ENCODE data around the gene ZRANB2.

ZRANB2 gene

DNA sequence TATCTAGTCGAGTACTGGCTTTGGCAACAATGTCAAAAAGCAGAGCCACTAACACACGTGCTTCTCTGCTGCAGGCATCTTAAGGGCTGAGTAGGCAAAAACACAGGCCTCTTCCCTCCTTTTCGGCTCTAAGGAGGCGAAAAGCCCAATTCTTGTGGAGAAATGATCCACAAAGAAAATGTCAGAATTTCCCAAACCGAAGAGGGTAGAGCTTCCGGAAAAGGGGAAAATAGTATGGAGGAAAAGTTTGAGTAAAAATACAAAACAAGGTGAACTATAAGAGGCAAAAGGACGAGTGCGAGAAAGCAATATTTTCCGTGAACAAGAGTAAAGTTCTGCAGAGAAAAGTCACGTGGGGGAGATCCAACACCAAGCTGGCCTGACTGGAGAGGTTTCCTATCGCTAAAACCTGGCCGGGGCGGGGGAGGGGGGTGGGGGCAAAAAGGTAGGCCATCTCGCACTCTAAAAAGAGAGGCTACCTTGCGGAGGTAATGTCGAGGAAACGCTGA lies 551 bp downstream of the ZRANB2 start:
- Histone ChIP-seq H3K9me3 (no peaks in the 10 kb centered on the region), H3K4me1 (no peaks in the 10 kb centered on the region), H3K36me3 (peaks cover 24% of the 10 kb centered on the region), H3K27me3 (no peaks in the 10 kb centered on the region), H3K4me3 (ENCODE audit: low read depth, low read length) (peak overlapping the region; percentile 96)
- DNase-seq, result no peak
- TF ChIP-seq, protein P1, sequence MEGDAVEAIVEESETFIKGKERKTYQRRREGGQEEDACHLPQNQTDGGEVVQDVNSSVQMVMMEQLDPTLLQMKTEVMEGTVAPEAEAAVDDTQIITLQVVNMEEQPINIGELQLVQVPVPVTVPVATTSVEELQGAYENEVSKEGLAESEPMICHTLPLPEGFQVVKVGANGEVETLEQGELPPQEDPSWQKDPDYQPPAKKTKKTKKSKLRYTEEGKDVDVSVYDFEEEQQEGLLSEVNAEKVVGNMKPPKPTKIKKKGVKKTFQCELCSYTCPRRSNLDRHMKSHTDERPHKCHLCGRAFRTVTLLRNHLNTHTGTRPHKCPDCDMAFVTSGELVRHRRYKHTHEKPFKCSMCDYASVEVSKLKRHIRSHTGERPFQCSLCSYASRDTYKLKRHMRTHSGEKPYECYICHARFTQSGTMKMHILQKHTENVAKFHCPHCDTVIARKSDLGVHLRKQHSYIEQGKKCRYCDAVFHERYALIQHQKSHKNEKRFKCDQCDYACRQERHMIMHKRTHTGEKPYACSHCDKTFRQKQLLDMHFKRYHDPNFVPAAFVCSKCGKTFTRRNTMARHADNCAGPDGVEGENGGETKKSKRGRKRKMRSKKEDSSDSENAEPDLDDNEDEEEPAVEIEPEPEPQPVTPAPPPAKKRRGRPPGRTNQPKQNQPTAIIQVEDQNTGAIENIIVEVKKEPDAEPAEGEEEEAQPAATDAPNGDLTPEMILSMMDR (IDR thresholded peaks at IDR 0.05; ENCODE audit: low read depth, low read length), result no peak

DNA sequence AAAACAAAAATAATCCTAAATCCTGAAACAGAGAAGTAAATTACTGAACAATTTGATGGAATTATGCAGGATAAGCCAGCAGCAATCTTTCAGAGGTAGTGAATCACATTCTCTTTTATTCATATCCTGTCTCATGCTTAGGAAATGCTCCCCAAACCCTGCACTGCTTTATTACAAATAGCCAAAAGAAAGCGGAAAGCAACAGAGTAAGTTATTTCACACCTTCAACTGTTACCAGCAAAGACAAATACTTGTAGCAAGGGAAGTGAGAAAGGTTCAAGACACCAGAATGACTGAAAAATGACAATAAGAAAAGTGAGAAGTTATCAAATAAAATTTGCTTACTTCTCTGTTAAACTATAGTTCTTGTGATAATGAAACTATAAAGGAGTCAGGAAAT lies 6.2 kb downstream of the ZRANB2 start:
- H3K4me3 ChIP-seq (ENCODE audit: low read depth, low read length), result no peak overlapping the region
- H3K4me1 ChIP-seq, result no peaks in the 10 kb centered on the region
- H3K9me3 ChIP-seq, result no peaks in the 10 kb centered on the region
- TF ChIP-seq, protein P1 (IDR thresholded peaks at IDR 0.05; ENCODE audit: low read depth, low read length), result no peak
- no peak for DNase-seq
- H3K36me3 ChIP-seq, result peaks cover 39% of the 10 kb centered on the region
- H3K27me3 ChIP-seq, result no peaks in the 10 kb centered on the region

DNA sequence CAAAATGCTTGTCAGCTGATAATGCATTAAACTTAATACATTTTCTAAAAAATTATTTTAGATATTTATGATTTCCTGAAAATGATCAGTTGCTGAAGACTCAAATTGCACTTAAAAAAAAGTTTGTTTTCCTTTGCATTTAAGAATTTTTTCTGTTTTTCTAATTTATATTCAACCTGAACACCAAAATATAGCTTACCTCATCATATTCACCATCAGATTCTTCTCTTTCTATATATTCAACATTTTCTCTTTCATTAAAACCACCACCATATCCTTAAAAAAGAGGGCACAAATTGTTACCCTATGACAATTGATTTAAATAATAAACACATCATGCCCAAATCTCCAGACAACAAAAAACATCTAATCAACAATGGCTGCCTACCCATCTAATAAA lies 8.6 kb downstream of the ZRANB2 start:
- peaks cover 35% of the 10 kb centered on the region for H3K36me3 ChIP-seq
- no peaks in the 10 kb centered on the region for H3K9me3 ChIP-seq
- DNase-seq, result no peak
- TF ChIP-seq, protein P1 (IDR thresholded peaks at IDR 0.05; ENCODE audit: low read depth, low read length), result no peak
- H3K4me3 ChIP-seq (ENCODE audit: low read depth, low read length), result no peak overlapping the region
- H3K27me3 ChIP-seq, result no peaks in the 10 kb centered on the region
- no peaks in the 10 kb centered on the region for H3K4me1 ChIP-seq

DNA sequence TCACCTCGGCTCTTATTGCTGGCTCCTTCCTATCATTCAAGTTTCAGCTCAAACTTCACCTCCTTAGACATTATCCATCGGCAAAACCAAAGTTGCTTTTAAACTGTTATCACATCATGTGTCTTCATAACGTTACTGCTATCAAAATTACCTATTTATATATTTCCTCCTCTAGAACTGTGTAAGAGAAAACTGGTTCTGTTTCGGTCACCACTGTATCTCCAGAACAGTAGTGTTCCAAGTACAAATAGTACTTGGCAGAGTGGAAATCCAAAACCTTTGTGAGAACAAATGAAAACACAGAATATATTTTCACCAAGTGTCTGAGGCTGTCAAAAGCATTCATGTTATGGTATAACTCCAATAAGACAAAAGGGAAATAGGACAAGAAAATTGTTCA lies 9.1 kb downstream of the ZRANB2 start:
- DNase-seq, result no peak
- no peak overlapping the region for H3K4me3 ChIP-seq (ENCODE audit: low read depth, low read length)
- no peaks in the 10 kb centered on the region for H3K27me3 ChIP-seq
- peaks cover 36% of the 10 kb centered on the region for H3K36me3 ChIP-seq
- TF ChIP-seq, protein P1 (IDR thresholded peaks at IDR 0.05; ENCODE audit: low read depth, low read length), result no peak
- no peaks in the 10 kb centered on the region for H3K4me1 ChIP-seq
- H3K9me3 ChIP-seq, result no peaks in the 10 kb centered on the region

DNA sequence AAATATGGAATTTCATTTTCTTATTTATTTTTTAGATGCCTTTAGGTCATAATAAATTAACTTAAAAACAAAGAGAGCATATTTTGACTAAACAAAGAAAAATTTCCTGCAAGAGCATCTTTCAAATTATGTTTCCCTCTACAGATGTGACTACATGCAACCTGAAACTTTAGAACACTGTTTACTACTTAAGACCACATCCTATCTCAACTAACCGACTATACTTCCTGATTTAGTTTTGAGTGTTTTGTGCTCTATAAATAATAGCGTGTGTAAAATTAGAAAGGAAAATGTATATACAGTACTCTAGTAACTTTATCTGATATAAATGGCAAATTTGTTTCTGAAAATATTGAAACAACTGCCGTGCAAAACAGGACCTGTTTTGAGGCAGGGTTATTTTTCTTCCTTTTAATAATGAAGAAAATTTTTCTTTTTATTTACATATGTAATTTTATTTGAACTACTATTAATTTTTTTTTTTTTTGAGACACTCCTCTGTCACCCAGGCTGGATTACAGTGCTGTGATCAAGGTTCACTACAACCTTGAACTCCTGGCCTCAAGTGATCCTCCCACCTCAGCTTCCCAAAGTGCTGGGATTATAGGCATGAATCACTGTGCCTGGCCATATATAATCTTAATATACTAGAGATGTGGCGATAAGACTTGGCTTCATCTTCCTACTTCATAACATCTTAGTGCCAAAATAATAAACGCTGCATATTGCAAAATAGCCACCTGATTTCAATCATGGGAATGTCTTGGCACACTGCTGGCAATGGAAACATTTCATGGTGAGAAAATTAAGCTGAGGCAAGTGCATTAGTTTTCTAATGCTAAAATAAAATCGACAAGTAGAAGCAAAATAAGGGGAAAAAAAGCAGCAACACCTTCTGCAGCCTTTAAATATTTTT lies 12.3 kb downstream of the ZRANB2 start:
- TF ChIP-seq, protein P1 (IDR thresholded peaks at IDR 0.05; ENCODE audit: low read depth, low read length), result no peak
- Histone ChIP-seq H3K4me3 (ENCODE audit: low read depth, low read length) (no peak overlapping the region), H3K27me3 (no peaks in the 10 kb centered on the region), H3K4me1 (no peaks in the 10 kb centered on the region), H3K36me3 (peaks cover 34% of the 10 kb centered on the region), H3K9me3 (no peaks in the 10 kb centered on the region)
- DNase-seq, result no peak

DNA sequence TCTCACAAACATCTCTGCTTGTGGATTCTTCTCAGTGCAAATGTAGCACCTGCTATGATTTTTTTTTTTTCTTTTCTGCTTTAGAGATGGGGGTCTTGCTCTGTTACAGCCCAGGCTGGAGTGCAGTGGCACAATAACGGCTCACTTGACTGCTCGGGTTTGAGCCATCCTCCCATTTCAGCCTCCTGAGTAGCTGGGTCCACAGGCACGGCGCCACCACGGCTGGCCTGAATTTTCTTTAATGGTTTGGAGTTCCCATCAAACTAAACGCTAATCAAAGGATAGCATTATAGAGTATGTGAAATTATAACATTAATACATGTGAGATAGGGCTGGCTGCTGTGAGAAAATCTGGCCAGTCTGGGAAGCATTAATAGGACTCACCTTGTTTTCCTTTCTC lies 26.0 kb downstream of the ZRANB2 start:
- no peak overlapping the region for H3K4me3 ChIP-seq (ENCODE audit: low read depth, low read length)
- no peaks in the 10 kb centered on the region for H3K9me3 ChIP-seq
- peaks cover 1% of the 10 kb centered on the region; the same call in 1 of the 2 replicates for H3K4me1 ChIP-seq
- no peaks in the 10 kb centered on the region for H3K27me3 ChIP-seq
- no peak for DNase-seq
- H3K36me3 ChIP-seq, result no peaks in the 10 kb centered on the region
- TF ChIP-seq, protein P1 (IDR thresholded peaks at IDR 0.05; ENCODE audit: low read depth, low read length), result no peak

Measured in BE2C (cell line).